ENCODE data around the gene STK16.
A peak's percentile ranks its signal among the peaks of the same experiment; 100 is the strongest.
"Not testable (repeated sequence)": the region's sequence is repeated elsewhere in the genome, so short reads cannot be mapped to it uniquely, and the experiment has no call there.

The STK16 gene

DNA sequence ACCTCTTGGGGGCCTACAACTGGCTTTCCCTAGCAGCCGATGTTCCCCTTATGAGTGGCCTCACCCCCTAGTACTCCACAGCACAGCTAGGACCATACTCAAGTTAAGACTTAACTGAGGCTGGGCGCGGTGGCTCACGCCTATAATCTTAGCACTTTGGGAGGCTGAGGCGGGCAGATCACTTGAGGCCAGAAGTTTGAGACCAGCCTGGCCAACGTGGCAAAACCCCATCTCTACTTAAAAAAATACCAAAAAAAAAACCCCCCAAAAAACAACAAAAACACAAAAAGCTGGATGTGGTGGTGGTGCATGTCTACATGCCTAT is 41.8 kb downstream of the STK16 start:
- not testable (repeated sequence) for DNase-seq (ENCODE audit: low read depth in 2 of 2)

DNA sequence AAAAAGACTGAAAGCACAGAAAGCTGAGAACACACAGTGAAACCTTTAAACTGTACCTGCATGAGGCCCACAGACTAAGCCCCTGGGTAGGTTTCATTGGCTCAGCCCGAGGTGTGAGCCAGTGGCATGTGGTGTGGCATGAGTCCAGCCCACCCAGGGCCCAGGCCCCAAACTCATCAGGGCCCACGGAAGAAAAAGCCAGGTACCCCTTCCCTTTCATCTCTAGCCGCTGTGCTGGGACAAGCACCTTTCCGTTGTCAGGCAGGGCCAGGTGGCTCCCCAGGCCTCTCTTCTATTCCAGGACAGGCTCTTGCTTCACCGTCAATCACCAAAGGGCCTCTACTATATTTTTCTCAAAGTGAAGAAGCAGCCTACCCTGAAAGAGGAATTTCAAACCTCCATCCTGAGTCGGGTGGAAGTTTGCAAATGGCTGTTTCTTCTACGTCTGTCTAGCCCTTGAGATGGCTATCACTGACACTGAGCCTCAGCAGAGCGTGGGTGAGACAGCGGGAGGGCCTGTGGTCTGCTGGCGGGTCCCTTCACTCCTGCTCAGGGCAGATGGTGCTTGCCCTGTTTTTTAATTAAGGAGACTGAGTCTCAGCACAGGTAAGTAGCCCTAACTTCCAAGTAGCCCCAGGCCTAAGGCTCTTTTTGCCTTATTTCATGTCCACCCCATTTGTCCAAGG is 42.4 kb downstream of the STK16 start:
- no peak for DNase-seq (ENCODE audit: low read depth in 2 of 2)

DNA sequence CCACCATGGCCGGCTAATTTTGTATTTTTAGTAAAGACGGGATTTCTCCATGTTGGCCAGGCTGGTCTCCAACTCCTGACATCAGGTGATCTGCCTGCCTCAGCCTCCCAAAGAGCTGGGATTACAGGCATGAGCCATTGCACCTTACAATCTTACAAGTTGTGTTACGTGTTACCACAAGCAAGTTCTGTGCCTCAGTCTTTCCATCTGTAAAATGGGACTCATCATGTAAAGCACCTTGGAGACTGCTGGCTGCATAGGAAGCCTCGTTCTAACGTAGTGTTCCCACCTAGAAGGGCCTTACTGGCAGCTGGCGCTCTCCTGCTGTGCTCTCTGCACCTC is 43.9 kb downstream of the STK16 start:
- no peak for DNase-seq (ENCODE audit: low read depth in 2 of 2)

DNA sequence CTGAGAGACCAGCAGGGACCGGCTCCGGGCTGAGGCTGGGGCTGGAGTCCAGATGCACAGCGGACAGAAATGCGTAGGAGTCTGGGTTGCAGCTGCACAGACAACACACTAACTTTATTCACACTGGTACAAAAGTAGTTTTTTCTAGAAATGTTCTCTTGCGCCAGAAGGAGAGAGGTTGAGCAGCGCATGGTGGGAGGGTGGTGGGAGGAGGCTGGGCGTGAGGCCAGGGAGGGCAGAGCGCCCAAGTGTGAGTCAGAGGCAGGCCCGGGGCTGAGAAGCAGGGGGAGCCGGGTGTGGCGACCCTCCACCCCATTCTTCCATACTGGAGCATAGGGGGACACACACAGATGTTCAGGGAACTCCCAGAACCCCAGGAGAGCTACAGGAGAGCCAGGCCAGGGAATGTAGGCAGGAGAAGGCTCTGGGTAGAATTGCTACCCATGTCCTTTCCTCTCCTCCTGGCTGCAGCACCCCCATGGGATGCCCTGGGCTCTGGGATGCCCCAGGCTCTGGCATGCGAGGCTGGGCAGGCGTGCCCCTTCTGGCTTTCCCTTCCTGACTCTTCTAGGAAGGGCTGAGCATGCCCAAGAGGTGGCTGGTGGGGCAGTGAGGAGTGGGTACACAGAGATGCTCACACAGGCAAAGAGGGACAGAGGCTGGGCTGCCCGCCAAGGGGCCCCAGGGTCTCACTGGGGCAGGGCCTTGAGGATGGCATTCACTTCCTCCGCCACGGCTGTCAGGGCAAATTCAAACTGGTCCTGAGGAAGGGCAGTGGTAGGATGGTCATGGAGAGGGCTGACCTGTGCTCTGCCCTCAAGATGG is 44.5 kb downstream of the STK16 start:
- no peak for DNase-seq (ENCODE audit: low read depth in 2 of 2)

DNA sequence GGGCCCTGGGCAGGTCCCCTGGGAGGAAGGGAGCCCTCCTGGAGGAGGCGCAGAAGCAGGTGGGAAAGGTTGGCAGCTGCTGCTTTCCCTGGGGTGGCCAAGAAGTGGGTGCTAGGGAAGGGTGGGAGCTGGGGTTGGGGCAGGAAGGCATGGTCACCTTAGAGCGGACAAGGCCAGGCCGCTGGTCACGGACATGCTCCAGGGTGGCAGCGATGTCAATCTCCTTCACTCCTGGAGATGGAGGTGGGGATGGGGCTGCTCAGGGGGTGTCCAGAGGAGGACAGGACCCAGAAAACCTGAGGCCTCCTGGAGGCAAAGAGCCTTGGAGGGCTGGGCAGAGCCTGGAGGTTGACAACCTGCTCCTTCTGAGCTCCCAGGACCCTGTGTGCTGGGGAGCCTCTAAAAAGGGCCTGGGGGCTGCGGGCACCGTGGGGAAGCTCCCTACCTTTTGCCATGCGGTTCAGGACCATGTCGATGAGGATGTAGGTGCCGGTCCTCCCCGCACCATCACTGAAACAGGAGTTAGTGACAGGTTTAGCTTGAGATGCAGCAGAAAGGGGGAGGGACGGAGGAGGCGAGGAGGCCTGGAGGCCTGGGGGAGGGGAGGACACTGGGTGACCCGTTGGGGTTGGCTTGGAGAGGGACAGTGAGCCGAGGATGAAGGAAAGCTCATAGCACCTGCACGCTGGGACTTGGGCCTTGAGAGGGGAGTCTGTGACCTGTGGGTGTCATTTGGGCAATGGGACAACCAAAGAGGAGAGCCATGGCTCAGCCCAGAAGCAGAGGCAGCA is 45.3 kb downstream of the STK16 start:
- no peak for DNase-seq (ENCODE audit: low read depth in 2 of 2)

DNA sequence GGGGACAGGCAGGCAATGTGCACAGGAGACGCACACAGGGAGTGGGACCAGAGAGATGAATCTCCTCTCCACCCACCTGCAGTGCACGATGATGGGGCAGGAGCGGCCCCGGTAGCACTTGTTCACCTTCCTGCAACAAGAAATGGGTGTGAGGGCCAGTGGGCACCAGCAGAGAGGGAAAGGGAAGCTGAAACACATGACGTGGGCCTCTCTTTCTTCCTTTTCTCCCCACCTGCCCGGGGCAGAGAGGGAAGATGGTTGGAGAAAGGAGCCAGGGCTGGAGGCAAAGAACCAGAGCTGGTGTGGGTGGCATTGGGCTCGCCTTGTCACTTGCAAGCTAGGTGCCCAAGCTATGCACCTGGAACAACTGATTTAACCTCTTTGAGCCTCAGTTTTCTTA is 46.1 kb downstream of the STK16 start:
- DNase-seq (ENCODE audit: low read depth in 2 of 2), result no peak

DNA sequence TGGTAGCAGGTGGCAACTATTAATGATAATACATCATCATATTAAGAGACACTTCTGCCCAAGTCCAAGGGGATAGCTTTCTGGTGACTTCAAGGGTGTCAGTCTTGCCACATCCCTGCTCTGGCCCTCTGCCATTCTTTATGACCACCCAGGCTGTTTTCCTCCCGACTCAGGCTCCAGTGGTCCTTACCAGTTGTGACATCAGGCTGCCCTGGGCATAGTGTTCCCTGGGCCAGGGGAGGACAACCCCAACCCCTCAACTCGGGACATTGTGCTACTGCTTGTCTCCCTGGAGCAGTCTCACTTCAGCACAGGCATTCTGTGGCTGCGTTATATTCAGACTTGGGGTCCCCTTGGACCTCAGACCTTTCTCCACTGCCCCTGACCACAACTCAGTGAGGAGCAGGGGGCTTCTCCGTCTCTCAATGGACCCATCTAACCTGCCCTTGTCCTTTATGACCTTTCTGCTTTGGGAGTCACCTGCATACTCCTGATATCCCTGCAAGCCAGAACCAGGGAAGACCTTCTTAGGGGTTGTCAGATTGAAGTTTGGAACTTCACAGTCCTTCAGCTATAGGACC is 46.7 kb downstream of the STK16 start:
- no peak for DNase-seq (ENCODE audit: low read depth in 2 of 2)

DNA sequence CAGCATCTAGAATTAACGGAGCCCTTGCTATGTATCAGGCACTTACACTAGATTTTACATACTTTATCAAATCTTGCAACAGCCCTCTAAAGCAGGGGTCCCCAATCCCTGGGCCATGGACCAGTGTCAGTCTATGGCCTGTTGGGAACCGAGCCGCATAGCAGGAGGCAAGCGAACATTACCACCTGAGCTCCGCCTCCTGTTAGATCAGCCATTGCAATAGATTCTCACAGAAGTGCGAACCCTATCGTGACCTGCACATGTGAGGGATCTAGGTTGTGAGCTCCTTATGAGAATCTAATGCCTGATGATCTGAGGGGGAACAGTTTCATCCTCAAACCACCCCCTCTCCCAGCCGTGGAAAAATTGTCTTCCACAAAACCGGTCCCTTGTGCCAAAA is 47.3 kb downstream of the STK16 start:
- no peak for DNase-seq (ENCODE audit: low read depth in 2 of 2)

DNA sequence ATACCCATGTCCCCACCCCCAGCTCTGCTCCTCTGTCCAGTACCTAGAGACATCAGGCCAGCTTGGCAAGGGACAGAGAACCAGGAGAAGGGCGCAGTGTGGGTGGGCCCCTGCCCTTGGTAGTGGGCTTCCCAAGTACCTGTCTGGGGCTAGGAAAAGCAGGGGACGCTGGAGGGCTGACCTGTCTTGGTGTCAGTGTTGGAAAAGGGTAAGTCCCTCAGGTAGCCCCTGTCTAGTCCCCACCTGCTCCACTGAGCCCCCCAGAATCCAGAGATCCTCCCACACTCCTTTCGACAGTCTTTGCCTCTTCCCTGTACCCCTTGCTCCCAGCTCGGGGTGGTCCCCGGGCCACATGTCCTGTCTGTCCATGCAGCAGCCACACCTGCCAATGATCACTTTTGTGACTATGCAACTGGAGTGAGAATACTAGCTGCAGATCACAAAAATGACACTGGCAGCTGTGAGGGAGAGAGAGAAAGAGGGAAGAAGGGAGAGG is 48.5 kb downstream of the STK16 start:
- DNase-seq (ENCODE audit: low read depth in 2 of 2), result no peak

DNA sequence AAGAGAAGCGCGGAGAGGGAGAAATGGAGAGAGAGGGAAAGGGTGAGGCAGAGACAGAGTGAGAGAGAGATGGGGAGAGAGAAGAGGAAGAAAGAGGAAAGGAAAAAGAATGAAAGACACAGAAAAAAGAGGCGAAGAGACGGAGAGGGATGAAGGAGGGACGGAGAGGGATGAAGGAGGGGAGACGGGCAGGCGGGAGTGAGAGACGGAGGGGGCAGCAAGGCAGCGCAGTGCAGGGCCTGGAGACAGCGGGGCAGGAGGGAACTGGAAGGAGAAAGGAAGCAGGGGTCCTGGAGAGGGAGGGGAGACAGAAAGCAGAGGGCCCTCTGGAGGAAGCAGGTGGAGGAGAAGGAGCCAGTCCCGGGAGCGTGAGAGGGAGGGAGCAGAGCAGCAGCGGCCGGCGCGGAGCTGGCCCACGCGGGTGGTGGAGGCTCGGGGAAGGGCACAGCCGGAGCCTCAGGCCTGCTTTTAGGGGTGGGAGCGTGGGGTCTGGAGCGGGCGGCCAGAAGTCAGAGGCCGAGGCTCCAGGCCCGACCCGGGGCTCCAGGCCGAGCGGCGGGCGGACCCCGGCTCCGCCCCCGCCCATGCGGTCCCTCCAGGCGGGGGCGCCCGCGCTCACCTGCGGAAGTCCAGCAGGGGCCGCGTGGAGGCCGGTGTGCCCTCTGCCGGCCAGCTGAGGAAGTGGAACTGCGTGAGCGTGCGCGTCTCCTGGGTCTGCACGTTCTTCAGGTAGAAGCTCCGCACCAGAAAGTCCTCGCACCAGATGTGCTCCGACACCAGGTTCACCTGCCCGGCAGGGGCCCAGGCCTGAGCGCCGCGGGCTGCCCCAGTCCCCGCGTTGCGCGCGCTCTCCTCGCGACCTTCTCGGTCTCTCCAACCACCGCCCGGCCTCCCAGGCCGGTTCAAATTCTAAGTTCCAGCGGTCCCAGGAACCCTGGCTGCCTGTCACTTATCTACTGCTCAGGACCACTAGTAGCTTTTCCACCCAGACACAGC is 49.4 kb downstream of the STK16 start:
- peak; percentile 74 to 82 for DNase-seq (ENCODE audit: low read depth in 2 of 2)

DNA sequence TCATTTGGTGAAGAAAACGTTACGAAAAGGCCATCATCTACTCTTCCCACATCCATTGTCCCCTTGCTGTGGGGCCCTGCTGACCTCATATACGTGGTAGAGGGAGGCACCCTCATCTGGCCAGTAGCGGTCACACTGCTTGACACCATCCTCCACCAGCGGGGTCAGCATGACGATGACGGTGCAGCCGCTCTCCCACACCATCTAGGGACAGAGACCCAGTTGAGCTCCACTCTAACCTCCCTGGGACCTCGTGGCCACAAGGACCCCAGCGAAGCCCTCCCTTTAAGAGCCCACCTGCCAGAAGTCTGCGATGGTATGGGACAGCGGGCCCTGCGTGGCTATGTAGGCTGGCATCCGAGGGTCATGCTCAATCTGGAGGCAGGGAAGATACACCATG is 50.9 kb downstream of the STK16 start:
- DNase-seq (ENCODE audit: low read depth in 2 of 2), result no peak

DNA sequence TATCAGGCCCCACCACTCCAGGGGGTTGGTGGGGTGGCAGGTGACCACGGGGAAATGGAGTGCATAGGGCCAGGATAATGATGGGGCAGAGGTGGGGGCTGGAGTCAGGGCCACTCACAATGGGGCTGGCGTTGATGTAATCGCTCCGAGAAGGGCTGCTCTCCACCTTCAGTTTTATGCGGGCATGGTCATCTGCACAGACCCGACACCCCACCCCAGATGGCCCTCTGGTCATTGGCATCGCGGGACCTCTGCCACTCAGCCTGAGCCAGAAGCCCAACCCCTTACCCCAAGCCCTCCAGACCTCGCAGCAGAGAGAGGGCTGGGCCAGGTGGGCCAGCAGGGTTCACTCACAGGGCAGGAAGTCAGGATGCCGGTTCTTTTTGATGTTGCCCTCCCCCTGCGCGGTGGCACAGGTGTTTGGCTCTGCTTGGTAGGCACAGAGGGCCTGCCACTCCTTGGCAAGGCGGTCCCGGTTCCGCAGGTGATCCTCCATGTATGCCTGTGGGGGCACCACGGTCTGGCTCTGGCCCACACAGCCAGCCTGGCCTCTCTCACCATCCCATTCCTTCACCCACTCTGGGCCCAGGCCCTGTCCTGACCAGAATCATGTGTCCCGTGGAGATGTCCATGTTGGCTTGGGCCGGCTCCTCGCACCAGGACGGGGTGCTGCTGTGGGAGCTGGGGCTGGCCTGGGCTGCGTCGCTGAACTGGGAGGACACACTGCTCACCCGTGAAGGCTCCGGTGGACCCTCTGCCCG is 51.5 kb downstream of the STK16 start:
- no peak for DNase-seq (ENCODE audit: low read depth in 2 of 2)

DNA sequence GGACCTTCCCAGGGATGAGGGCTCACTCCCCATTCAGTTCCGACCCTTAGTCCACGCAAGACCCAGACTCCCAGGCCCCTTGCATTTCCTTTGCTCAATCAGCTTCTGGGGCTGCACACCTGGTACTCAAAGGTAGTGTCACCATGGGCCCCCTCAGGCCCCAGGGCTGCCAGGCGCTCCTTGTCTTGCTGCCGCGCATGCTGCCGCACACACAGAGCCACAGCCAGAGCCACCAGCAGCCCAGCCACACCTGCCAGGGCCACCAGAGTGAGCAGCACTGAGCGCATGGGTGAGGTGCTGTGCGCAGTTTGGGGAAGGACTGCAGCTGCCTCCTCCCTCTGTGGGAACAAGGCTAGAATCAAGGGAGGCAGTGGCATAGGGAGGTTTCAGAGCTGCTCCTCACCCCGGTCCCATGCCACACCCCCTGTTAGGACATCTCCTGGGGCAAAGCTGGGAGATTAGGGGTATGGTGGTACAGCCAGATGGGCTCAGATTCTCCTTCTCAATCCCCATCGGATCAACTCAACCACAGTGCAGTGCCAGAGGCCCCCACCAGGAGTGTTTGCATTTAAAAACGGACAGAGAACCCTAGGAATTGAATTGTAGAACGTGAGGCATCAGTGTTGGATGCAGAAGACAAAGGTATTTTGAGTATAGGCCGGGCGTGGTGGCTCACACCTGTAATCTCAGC is 52.6 kb downstream of the STK16 start:
- DNase-seq (ENCODE audit: low read depth in 2 of 2), result no peak

DNA sequence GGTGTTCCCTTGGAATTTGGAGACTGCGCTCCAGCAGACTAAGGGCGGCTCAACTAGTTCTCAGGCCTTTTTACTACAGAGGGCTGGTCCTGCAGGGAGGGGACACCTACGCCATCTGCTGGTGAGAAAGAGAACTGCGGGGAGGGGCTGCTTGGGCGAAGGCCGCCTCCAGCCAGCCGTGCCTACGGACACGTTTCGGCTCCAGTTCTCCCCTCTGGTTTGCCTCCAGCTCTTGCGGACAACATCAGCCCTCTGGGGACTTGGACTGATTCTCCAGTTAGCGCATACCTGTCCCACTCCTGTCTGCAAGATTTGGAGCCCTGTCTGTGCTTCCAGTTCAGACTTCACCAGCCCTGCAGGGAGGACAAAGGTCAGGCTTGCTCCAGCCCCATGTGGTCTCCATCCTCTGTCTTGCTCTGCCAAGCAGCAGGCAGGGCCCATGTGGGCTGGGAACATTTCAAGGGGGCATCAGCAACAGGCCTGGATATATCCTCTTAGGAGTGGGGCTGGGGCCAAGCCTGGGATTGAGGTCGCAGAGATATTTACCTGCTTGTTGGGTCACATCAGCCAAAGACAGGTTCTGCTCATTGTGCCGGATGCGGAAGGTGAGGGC is 53.6 kb downstream of the STK16 start:
- peak; percentile 73 to 80 for DNase-seq (ENCODE audit: low read depth in 2 of 2)

DNA sequence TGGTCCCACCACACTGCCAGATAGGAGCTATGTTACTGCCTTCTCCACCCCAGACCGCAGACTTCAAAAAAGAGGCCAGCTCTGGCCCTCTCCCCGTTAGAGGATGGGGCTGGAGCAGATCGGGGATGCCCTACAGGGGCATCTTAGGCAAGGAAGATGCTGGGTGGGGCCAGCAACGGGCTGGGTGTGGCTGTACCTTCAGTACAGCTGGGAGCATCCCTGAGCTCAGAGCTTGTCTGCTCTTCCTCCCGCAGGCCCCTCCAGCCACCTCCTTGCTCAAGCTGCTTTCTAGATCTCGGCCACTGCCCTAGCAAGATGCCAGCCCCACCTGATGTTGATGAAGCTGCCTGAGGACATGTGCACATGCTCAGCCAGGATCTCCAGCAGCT is 54.1 kb downstream of the STK16 start:
- no peak for DNase-seq (ENCODE audit: low read depth in 2 of 2)

All from stimulated activated CD8-positive, alpha-beta memory T cell treated with anti-CD3 and anti-CD28 coated beads, Interleukin-7, amount 100 ng/mL, for 4 hours (primary cell).